CD4-positive, alpha-beta T cell (primary cell): ENCODE measurements around the gene SGIP1. TPM values are rescaled to one million over a fixed set of nuclear protein-coding genes. Genes with fewer than 3 reads are reported as not detected.

Experiments
- ATAC-seq: fragments of 200-7000 bp; cut with Tn5 transposase; one replicate; pipeline ENCODE4 v1.10.0; 2022; ENCODE audit warnings: mild to moderate bottlenecking; ENCODE audit not compliant: poor library complexity
- CTCF ChIA-PET: fragments of 350-600 bp; sonication (Branson Sonifier 250); formaldehyde crosslinking; loops from one replicate; lab custom pipeline; 2021; ENCODE audit warnings: antibody characterized with exemption, inconsistent platforms; lab: Charles Lee
- POLR2A ChIA-PET: fragments of 350-600 bp; sonication (Branson Sonifier 250); formaldehyde crosslinking; loops from one replicate; lab custom pipeline; 2021; ENCODE audit warnings: antibody characterized with exemption, inconsistent platforms; lab: Charles Lee
- DNase-seq, 14 experiments: peaks; one replicate each; pipeline ENCODE4 v3.0.0-alpha.2; 2013 to 2020; ENCODE audit warnings: mixed read lengths in 2 of 14
- H3K27ac ChIP-seq, 2 donors: one replicate each; pipeline versions ENCODE4 v1.5.1 to v1.7.0; 2013; ENCODE audit warnings: low read length in 2 of 2, low read depth in 1 of 2, mild to moderate bottlenecking in 1 of 2
- H3K27me3 ChIP-seq, 2 experiments: 1 replicate in 1 of 2; 2 replicates in 1 of 2; pipeline versions ENCODE4 v1.6.1 to v1.7.0; 2013; ENCODE audit warnings: low read length in 2 of 2, control low read depth in 1 of 2, mild to moderate bottlenecking in 1 of 2, moderate library complexity in 1 of 2; ENCODE audit not compliant: insufficient read depth in 2 of 2, control insufficient read depth in 1 of 2
- H3K36me3 ChIP-seq: one replicate; pipeline ENCODE4 v1.6.1; 2013; ENCODE audit warnings: low read length, control low read depth; ENCODE audit not compliant: insufficient read depth
- H3K4me1 ChIP-seq: one replicate; pipeline ENCODE4 v1.6.1; 2013; ENCODE audit warnings: low read length, control low read depth; ENCODE audit not compliant: insufficient read depth
- H3K4me3 ChIP-seq: one replicate; pipeline ENCODE4 v1.5.1; 2013; ENCODE audit warnings: mild to moderate bottlenecking, low read length, moderate library complexity
- H3K9me3 ChIP-seq, 2 experiments: 1 replicate in 1 of 2; 2 replicates in 1 of 2; pipeline versions ENCODE4 v1.6.1 to v1.7.0; 2013; ENCODE audit warnings: low read length in 2 of 2, mild to moderate bottlenecking in 2 of 2, control low read depth in 1 of 2, moderate library complexity in 1 of 2; ENCODE audit not compliant: control insufficient read depth in 1 of 2, insufficient read depth in 1 of 2
- H3K27ac Mint-ChIP-seq: one replicate; pipeline ENCODE4 v1.8.0; 2020; ENCODE audit warnings: mixed read lengths
- H3K27me3 Mint-ChIP-seq: one replicate; pipeline ENCODE4 v1.8.0; 2021; ENCODE audit warnings: mixed read lengths
- H3K36me3 Mint-ChIP-seq: one replicate; pipeline ENCODE4 v1.8.0; 2021; ENCODE audit warnings: low read depth, mixed read lengths
- H3K4me1 Mint-ChIP-seq: one replicate; pipeline ENCODE4 v1.8.0; 2021; ENCODE audit warnings: low read depth, mixed read lengths
- H3K4me3 Mint-ChIP-seq: one replicate; pipeline ENCODE4 v1.8.0; 2020; ENCODE audit warnings: mild to moderate bottlenecking, mixed read lengths
- H3K9me3 Mint-ChIP-seq: one replicate; pipeline ENCODE4 v1.8.0; 2020; ENCODE audit warnings: mixed read lengths
- CTCF ChIP-seq: fragments of 200-600 bp; IDR thresholded peaks from one replicate; pipeline ENCODE4 v1.8.0; 2022; ENCODE audit warnings: antibody characterized with exemption, mild to moderate bottlenecking
- intact Hi-C, 2 experiments: fragments of 100-400 bp; cut with DNase I in 1 of 2; cut with micrococcal nuclease in 1 of 2; formaldehyde crosslinking; loops; one replicate each; pipeline versions ENCODE4 v1.15.1 to v1.9.0; 2023 to 2025; cut with DNase I, micrococcal nuclease
- total RNA-seq, 174 experiments: library from RNA in 2 of 174; stranded (reverse) in 2 of 174; gene quantifications; one replicate each; pipeline ENCODE4 v1.2.3 and lab custom pipeline; 2021 to 2026

SGIP1 gene
- total RNA-seq, 2 experiments from 2014 or later, result 0.84 TPM; not detected in 1

DNA sequence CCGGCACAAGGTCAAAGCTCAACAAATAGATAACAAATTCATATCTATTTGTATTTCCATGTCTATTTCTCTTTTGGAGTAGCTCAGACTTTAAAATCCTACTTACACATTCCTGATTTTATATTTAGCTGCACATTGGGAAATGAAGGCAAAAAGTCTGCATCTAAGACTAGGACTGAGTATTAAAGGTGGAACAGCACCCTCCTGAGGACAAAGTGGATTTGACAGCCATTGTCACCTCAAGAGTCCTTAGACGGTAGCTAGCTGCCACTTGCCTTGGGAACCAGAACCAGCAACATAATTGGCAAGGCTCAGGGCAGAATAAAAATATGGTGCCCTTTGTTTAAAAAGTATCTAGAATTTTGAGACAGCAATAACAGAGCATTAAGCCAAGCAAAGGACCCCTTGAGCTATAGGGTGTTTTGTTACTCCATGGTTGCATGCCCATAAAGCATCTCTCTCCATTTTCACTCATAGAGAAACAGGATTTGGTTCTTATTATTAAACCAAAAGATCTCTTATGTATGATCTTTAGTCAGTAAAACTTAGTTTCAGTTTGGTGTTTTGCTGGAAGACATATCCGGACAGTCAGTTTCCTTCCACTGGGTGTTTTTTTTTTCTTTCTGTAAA, 30.0 kb upstream of the SGIP1 start:
- Mint-ChIP-seq H3K4me1 (no peaks in the 10 kb centered on the region), H3K4me3 (no peak overlapping the region), H3K36me3 (no peaks in the 10 kb centered on the region), H3K9me3 (no peaks in the 10 kb centered on the region), H3K27ac (no peak overlapping the region), H3K27me3 (peaks cover 35% of the 10 kb centered on the region)
- intact Hi-C loops, result no loop called here
- Histone ChIP-seq H3K36me3 (no peaks in the 10 kb centered on the region), H3K4me1 (no peaks in the 10 kb centered on the region), H3K4me3 (no peak overlapping the region), H3K9me3 (no peaks in the 10 kb centered on the region), H3K27ac (no peak overlapping the region), H3K27me3 (peaks cover 0 to 15% of the 10 kb centered on the region in 2 experiments)
- ChIA-PET CTCF (interaction anchor here (1.3 to 1.9 kb wide), 2 partner anchors 11 to 261 kb away, joined by 4 to 6 read pairs; no protein-coding TSS in a partner anchor), POLR2A (no interaction called here)
- DNase-seq (peak in 7 of 14 experiments; percentile 1 to 46 (median 8)), ATAC-seq (no peak)
- peak; percentile 30 for TF ChIP-seq CTCF

DNA sequence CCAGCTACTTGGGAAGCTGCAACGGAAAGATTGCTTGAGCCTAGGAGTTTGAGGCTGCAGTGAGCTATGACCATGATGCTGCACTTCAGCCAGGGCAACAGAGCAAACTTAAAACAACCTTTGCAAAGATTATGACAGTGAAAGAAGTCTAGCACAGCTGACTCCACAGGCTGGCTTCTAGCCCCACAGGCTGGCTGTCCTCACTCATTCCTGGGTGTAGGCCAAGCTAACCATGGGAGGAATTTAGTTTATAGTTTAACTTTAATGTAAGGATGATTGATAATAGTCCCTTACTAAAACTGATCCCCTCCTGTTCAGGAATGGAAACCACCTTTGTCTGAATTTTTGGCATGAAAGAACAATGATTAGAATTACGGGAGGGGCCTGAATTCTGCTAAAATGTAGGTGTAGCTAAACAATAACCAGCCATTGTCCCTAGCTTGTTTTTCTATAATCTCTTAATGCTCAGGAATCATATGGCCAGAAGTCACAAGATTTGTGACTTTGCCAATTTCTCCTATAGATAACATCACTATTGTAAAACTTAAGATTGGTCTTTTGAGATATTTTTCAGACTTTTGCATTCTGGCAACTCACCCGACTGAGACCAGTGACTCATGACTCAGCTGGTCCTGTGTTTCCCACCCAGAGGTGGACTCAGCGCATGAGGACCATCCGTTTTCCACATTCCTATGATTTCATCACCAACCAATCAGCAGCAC, 28.1 kb upstream of the SGIP1 start:
- Mint-ChIP-seq H3K27ac (no peak overlapping the region), H3K4me1 (no peaks in the 10 kb centered on the region), H3K27me3 (peaks cover 30% of the 10 kb centered on the region), H3K36me3 (no peaks in the 10 kb centered on the region), H3K9me3 (no peaks in the 10 kb centered on the region), H3K4me3 (no peak overlapping the region)
- DNase-seq (no peak), ATAC-seq (no peak)
- intact Hi-C loops, result no loop called here
- Histone ChIP-seq H3K4me3 (no peak overlapping the region), H3K36me3 (no peaks in the 10 kb centered on the region), H3K27ac (no peak overlapping the region), H3K9me3 (no peaks in the 10 kb centered on the region), H3K4me1 (no peaks in the 10 kb centered on the region), H3K27me3 (peaks cover 3 to 5% of the 10 kb centered on the region in 2 experiments)
- no peak for TF ChIP-seq CTCF
- POLR2A ChIA-PET, result no interaction called here
- CTCF ChIA-PET, result interaction anchor here (0.7 kb wide), 1 partner anchor 10 kb away, joined by 3 read pairs; no protein-coding TSS in a partner anchor

DNA sequence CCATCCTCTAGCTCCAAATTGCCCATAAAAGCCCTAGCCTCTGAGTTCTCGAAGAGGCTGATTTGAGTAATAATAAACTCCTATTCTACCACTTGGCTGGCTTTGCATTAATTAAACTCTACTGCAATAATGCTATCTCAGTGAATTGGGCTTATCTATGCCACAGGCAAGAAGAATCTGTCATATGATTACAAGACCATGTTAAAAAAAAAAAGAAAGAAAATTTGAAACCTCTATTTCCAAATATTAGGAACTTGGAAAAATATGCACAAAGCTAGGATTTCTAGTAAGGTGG, 27.6 kb upstream of the SGIP1 start:
- ChIA-PET POLR2A (no interaction called here), CTCF (interaction anchor here (0.7 kb wide), 1 partner anchor 10 kb away, joined by 3 read pairs; no protein-coding TSS in a partner anchor)
- TF ChIP-seq CTCF, result no peak
- ATAC-seq (no peak), DNase-seq (no peak)
- Histone ChIP-seq H3K36me3 (no peaks in the 10 kb centered on the region), H3K9me3 (no peaks in the 10 kb centered on the region), H3K27ac (no peak overlapping the region), H3K27me3 (peaks cover 3 to 5% of the 10 kb centered on the region in 2 experiments), H3K4me1 (no peaks in the 10 kb centered on the region), H3K4me3 (no peak overlapping the region)
- Mint-ChIP-seq H3K36me3 (no peaks in the 10 kb centered on the region), H3K9me3 (no peaks in the 10 kb centered on the region), H3K27me3 (peaks cover 35% of the 10 kb centered on the region), H3K4me3 (no peak overlapping the region), H3K27ac (no peak overlapping the region), H3K4me1 (no peaks in the 10 kb centered on the region)
- intact Hi-C loops, result no loop called here
